Liver (tissue), 3 donors: ENCODE measurements around the gene TK1.

Source experiments
- CTCF ChIP-seq: fragments of 150-350 bp; IDR thresholded peaks from 2 replicates; pipeline ENCODE4 v1.5.1; 2017; ENCODE audit warnings: improper control_type of control experiment, low read depth, low read length; ENCODE audit not compliant: missing input control
- FOXA1 ChIP-seq: IDR thresholded peaks from 2 replicates; pipeline ENCODE4 v1.6.1; 2016; ENCODE audit warnings: antibody characterized with exemption
- GABPA ChIP-seq, 2 donors: IDR thresholded peaks in 1 of 2; conservative IDR thresholded peaks in 1 of 2; 2 replicates each; pipeline ENCODE4 v1.6.1; 2016; ENCODE audit warnings: antibody characterized with exemption in 2 of 2, mild to moderate bottlenecking in 1 of 2, moderate library complexity in 1 of 2
- MAX ChIP-seq: IDR thresholded peaks from 2 replicates; pipeline ENCODE4 v1.6.1; 2016; ENCODE audit warnings: antibody characterized with exemption
- REST ChIP-seq: IDR thresholded peaks from 2 replicates; pipeline ENCODE4 v1.6.1; 2016; ENCODE audit warnings: antibody characterized with exemption, mild to moderate bottlenecking
- RXRA ChIP-seq, 2 donors: IDR thresholded peaks; 2 replicates each; pipeline ENCODE4 v1.6.1; 2017 to 2018; ENCODE audit warnings: antibody characterized with exemption in 2 of 2, mild to moderate bottlenecking in 1 of 2
- SP1 ChIP-seq: IDR thresholded peaks from 2 replicates; pipeline ENCODE4 v1.6.1; 2018; ENCODE audit warnings: antibody characterized with exemption, mild to moderate bottlenecking
- TAF1 ChIP-seq: conservative IDR thresholded peaks from 2 replicates; pipeline ENCODE4 v1.6.1; 2016; ENCODE audit warnings: antibody characterized with exemption, mild to moderate bottlenecking
- YY1 ChIP-seq: IDR thresholded peaks from 2 replicates; pipeline ENCODE4 v1.6.1; 2016; ENCODE audit warnings: antibody characterized with exemption, mild to moderate bottlenecking
- donor health status: healthy.
- donor health status: healthy.

GRCh38 chr17:78214706-78215061 lies 27.8 kb upstream of the TK1 start:
- no peak for TF ChIP-seq YY1
- no peak for TF ChIP-seq SP1
- TF ChIP-seq TAF1 = no peak
- no peak for TF ChIP-seq CTCF
- no peak for TF ChIP-seq RXRA (IDR thresholded peaks at IDR 0.05)
- TF ChIP-seq GABPA (IDR thresholded peaks at IDR 0.05 in 1 of 2, conservative IDR thresholded peaks at IDR 0.05 in 1 of 2) = no peak
- no peak for TF ChIP-seq FOXA1
- no peak for TF ChIP-seq REST
- TF ChIP-seq MAX = no peak
